Smooth muscle cell (in vitro differentiated cells): ENCODE measurements around the gene WNT2B. TPM values are rescaled to one million over a fixed set of nuclear protein-coding genes. Genes with fewer than 3 reads are reported as not detected.

Experiments used
- DNase-seq: peaks from one replicate; lab custom pipeline; 2025; ENCODE audit not compliant: unreplicated experiment; lab: John Stamatoyannopoulos, UW
- H2AFZ ChIP-seq: fragments of 200-600 bp; sonication (generic); 2 replicates; pipeline ENCODE4 v1.6.0; 2016; ENCODE audit warnings: antibody characterized with exemption, low read depth, mild to moderate bottlenecking
- H3F3A ChIP-seq: fragments of 200-600 bp; sonication (generic); 2 replicates; pipeline ENCODE4 v1.6.0; 2017; ENCODE audit warnings: antibody characterized with exemption, low read depth
- H3K27ac ChIP-seq: fragments of 200-600 bp; sonication (generic); 2 replicates; pipeline ENCODE4 v1.5.1; 2016; ENCODE audit warnings: low read depth, mild to moderate bottlenecking
- H3K27me3 ChIP-seq: fragments of 200-600 bp; sonication (generic); 2 replicates; pipeline ENCODE4 v1.6.1; 2016; ENCODE audit warnings: low read depth, mild to moderate bottlenecking
- H3K36me3 ChIP-seq: fragments of 200-600 bp; sonication (generic); 2 replicates; pipeline ENCODE4 v1.5.1; 2016; ENCODE audit warnings: low read depth
- H3K4me1 ChIP-seq: fragments of 200-600 bp; sonication (generic); 2 replicates; pipeline ENCODE4 v1.5.1; 2016; ENCODE audit warnings: low read depth
- H3K4me2 ChIP-seq: fragments of 200-600 bp; sonication (generic); 2 replicates; pipeline ENCODE4 v1.6.0; 2016; ENCODE audit warnings: mild to moderate bottlenecking
- H3K4me3 ChIP-seq: fragments of 200-600 bp; sonication (generic); 2 replicates; pipeline ENCODE4 v1.5.1; 2016; ENCODE audit warnings: mild to moderate bottlenecking
- H3K79me2 ChIP-seq: fragments of 200-600 bp; sonication (generic); 2 replicates; pipeline ENCODE4 v1.6.0; 2016; ENCODE audit warnings: low read depth, mild to moderate bottlenecking
- H3K9ac ChIP-seq: fragments of 200-600 bp; sonication (generic); 2 replicates; pipeline ENCODE4 v1.6.0; 2016; ENCODE audit warnings: low read depth
- H3K9me3 ChIP-seq: fragments of 200-600 bp; sonication (generic); replicated peaks from 2 replicates; pipeline ENCODE4 v1.5.1; 2016; ENCODE audit warnings: low read depth
- H4K20me1 ChIP-seq: fragments of 200-600 bp; sonication (generic); 2 replicates; pipeline ENCODE4 v1.6.0; 2016; ENCODE audit warnings: low read depth
- CTCF ChIP-seq: fragments of 200-600 bp; sonication (generic); IDR thresholded peaks from 2 replicates; pipeline ENCODE4 v1.5.1; 2017; ENCODE audit warnings: borderline replicate concordance, mild to moderate bottlenecking, antibody characterized with exemption; ENCODE audit not compliant: insufficient read depth, poor library complexity, severe bottlenecking
- WGBS: methylation state at CpG from one replicate; pipeline ENCODE4 v1.1.7; 2016; ENCODE audit warnings: low lambda C conversion rate; 5-methylcytosine and 5-hydroxymethylcytosine counted together
- polyA plus RNA-seq: library from polyadenylated mRNA; unstranded; fragments of >200 nt; fragmentation: Nextera tagmentation; extraction: Ambion mirVana; gene quantifications from 2 replicates; pipeline ENCODE4 v1.2.1, GENCODE V29; 2016
- total RNA-seq: library from RNA; depleted of rRNA; stranded (reverse); fragments of >200 nt; gene quantifications from 2 replicates; pipeline ENCODE4 v1.2.3, GENCODE V29; 2014

The WNT2B gene
- total and polyA plus RNA-seq, 2 experiments from 2014 or later: 0.41 to 1.8 TPM

- no peak overlapping the region for H2AFZ ChIP-seq
Observed at GRCh38 chr1:112506731-112507130, 2.0 kb upstream of the WNT2B start.

GRCh38 chr1:112507336-112507735 is 1.4 kb upstream of the WNT2B start:
- Histone ChIP-seq H3K36me3 (no peaks in the 10 kb centered on the region), H3K4me1 (peaks cover 18% of the 10 kb centered on the region), H3K4me2 (peak overlapping the region; percentile 85), H3F3A (no peaks in the 10 kb centered on the region), H3K27ac (no peak overlapping the region), H3K27me3 (peaks cover 71% of the 10 kb centered on the region), H4K20me1 (no peaks in the 10 kb centered on the region), H2AFZ (no peak overlapping the region), H3K79me2 (no peaks in the 10 kb centered on the region), H3K4me3 (no peak overlapping the region), H3K9me3 (no peaks in the 10 kb centered on the region), H3K9ac (no peak overlapping the region)
- 59% methylated on average over 9 of the region's 9 CpGs for WGBS
- no peak for DNase-seq
- no peak for TF ChIP-seq CTCF

More at GRCh38 chr1:112506731-112507130, 2.0 kb upstream of the WNT2B start:
- no peaks in the 10 kb centered on the region for H3K9me3 ChIP-seq
- no peaks in the 10 kb centered on the region for H3K36me3 ChIP-seq
- 93% methylated on average over 8 of the region's 8 CpGs for WGBS
- no peak overlapping the region for H3K27ac ChIP-seq
- H3F3A ChIP-seq: no peaks in the 10 kb centered on the region
- H3K4me1 ChIP-seq: peaks cover 21% of the 10 kb centered on the region
- no peaks in the 10 kb centered on the region for H4K20me1 ChIP-seq
- H3K4me2 ChIP-seq: no peak overlapping the region
- H3K4me3 ChIP-seq: no peak overlapping the region
- peaks cover 71% of the 10 kb centered on the region for H3K27me3 ChIP-seq
- H3K79me2 ChIP-seq: no peaks in the 10 kb centered on the region
- DNase-seq: no peak
- H3K9ac ChIP-seq: no peak overlapping the region
- TF ChIP-seq CTCF: no peak

- no peak for TF ChIP-seq CTCF
- DNase-seq: no peak
- Histone ChIP-seq H3K27ac (no peak overlapping the region), H3F3A (no peaks in the 10 kb centered on the region), H3K27me3 (peaks cover 71% of the 10 kb centered on the region), H4K20me1 (no peaks in the 10 kb centered on the region), H3K4me1 (peaks cover 13% of the 10 kb centered on the region), H3K36me3 (no peaks in the 10 kb centered on the region), H3K79me2 (no peaks in the 10 kb centered on the region), H3K4me2 (peak overlapping the region; percentile 85), H3K9me3 (no peaks in the 10 kb centered on the region), H2AFZ (no peak overlapping the region), H3K4me3 (peak overlapping the region; percentile 45), H3K9ac (no peak overlapping the region)
- WGBS: 2% methylated on average over 12 of the region's 15 CpGs
Observed at GRCh38 chr1:112507921-112508277, 866 bp upstream of the WNT2B start.

- WGBS: 4% methylated on average over 66 of the region's 66 CpGs
- Histone ChIP-seq H3K4me2 (peak overlapping the region; percentile 85), H4K20me1 (no peaks in the 10 kb centered on the region), H3K79me2 (no peaks in the 10 kb centered on the region), H3K27ac (no peak overlapping the region), H3K4me3 (peak overlapping the region; percentile 45), H3F3A (no peaks in the 10 kb centered on the region), H3K9me3 (no peaks in the 10 kb centered on the region), H3K9ac (no peak overlapping the region), H2AFZ (no peak overlapping the region), H3K36me3 (no peaks in the 10 kb centered on the region), H3K4me1 (peaks cover 4% of the 10 kb centered on the region), H3K27me3 (peaks cover 61% of the 10 kb centered on the region)
- no peak for DNase-seq
- no peak for TF ChIP-seq CTCF
Observed at GRCh38 chr1:112509005-112509659, 367 bp downstream of the WNT2B start.
